IPS-18a (cell line): ENCODE data around the gene GAPVD1.

Source experiments
- H3K27ac ChIP-seq: one replicate; pipeline ENCODE4 v1.5.1; 2013; ENCODE audit warnings: low read length
- H3K27me3 ChIP-seq: one replicate; pipeline ENCODE4 v1.6.1; 2013; ENCODE audit warnings: mild to moderate bottlenecking, low read length; ENCODE audit not compliant: control insufficient read depth, insufficient read depth
- H3K36me3 ChIP-seq: one replicate; pipeline ENCODE4 v1.6.1; 2013; ENCODE audit warnings: low read depth, low read length; ENCODE audit not compliant: control insufficient read depth
- H3K4me1 ChIP-seq: one replicate; pipeline ENCODE4 v1.6.1; 2013; ENCODE audit warnings: low read depth, low read length; ENCODE audit not compliant: control insufficient read depth
- H3K4me3 ChIP-seq: one replicate; pipeline ENCODE4 v1.5.1; 2013; ENCODE audit warnings: low read length
- H3K9ac ChIP-seq: one replicate; pipeline ENCODE4 v1.6.1; 2013; ENCODE audit warnings: mild to moderate bottlenecking, low read length, moderate library complexity
- H3K9me3 ChIP-seq: one replicate; pipeline ENCODE4 v1.6.1; 2013; ENCODE audit warnings: low read depth, low read length; ENCODE audit not compliant: control insufficient read depth

Gene GAPVD1

GRCh38 chr9:125238127-125238914 is 23.3 kb upstream of the GAPVD1 start:
- H3K9me3 ChIP-seq, result no peaks in the 10 kb centered on the region
- peaks cover 12% of the 10 kb centered on the region for H3K4me1 ChIP-seq
- no peak overlapping the region for H3K9ac ChIP-seq
- H3K27me3 ChIP-seq, result no peaks in the 10 kb centered on the region
- peaks cover 48% of the 10 kb centered on the region for H3K36me3 ChIP-seq
- peak overlapping the region; percentile 2 for H3K4me3 ChIP-seq
- H3K27ac ChIP-seq, result no peak overlapping the region

GRCh38 chr9:125238915-125239446 is 22.6 kb upstream of the GAPVD1 start:
- Histone ChIP-seq H3K4me1 (peaks cover 12% of the 10 kb centered on the region), H3K4me3 (peak overlapping the region; percentile 100), H3K9me3 (no peaks in the 10 kb centered on the region), H3K9ac (no peak overlapping the region), H3K36me3 (peaks cover 48% of the 10 kb centered on the region), H3K27ac (no peak overlapping the region), H3K27me3 (no peaks in the 10 kb centered on the region)

GRCh38 chr9:125239631-125240597 is 21.7 kb upstream of the GAPVD1 start:
- no peaks in the 10 kb centered on the region for H3K9me3 ChIP-seq
- H3K4me1 ChIP-seq, result peaks cover 12% of the 10 kb centered on the region
- H3K27ac ChIP-seq, result no peak overlapping the region
- H3K27me3 ChIP-seq, result no peaks in the 10 kb centered on the region
- H3K4me3 ChIP-seq, result peak overlapping the region; percentile 100
- H3K9ac ChIP-seq, result peak overlapping the region; percentile 93
- peaks cover 48% of the 10 kb centered on the region for H3K36me3 ChIP-seq

GRCh38 chr9:125240649-125240999 is 21.0 kb upstream of the GAPVD1 start:
- Histone ChIP-seq H3K27me3 (no peaks in the 10 kb centered on the region), H3K4me3 (peak overlapping the region; percentile 100), H3K27ac (peak overlapping the region; percentile 78), H3K9ac (peak overlapping the region; percentile 93), H3K4me1 (peaks cover 12% of the 10 kb centered on the region), H3K36me3 (peaks cover 41% of the 10 kb centered on the region), H3K9me3 (no peaks in the 10 kb centered on the region)

- Histone ChIP-seq H3K36me3 (peaks cover 35% of the 10 kb centered on the region), H3K4me1 (peaks cover 12% of the 10 kb centered on the region), H3K27ac (peak within 1 kb of the TSS; percentile 83), H3K27me3 (no peaks in the 10 kb centered on the region), H3K9ac (peak within 1 kb of the TSS; percentile 93), H3K4me3 (peak within 1 kb of the TSS; percentile 100), H3K9me3 (no peaks in the 10 kb centered on the region)
Observed at GRCh38 chr9:125241000-125241862, 20.4 kb upstream of the GAPVD1 start, which contains the start of gene HSPA5. Gene HSPA5 (minus strand): TSS chr9:125241343. CDS start chr9:125241126, 217 bp downstream.

- peaks cover 26% of the 10 kb centered on the region for H3K36me3 ChIP-seq
- no peaks in the 10 kb centered on the region for H3K27me3 ChIP-seq
- H3K4me1 ChIP-seq, result peaks cover 12% of the 10 kb centered on the region
- H3K4me3 ChIP-seq, result peak overlapping the region; percentile 86
- H3K9ac ChIP-seq, result peak overlapping the region; percentile 89
- peak overlapping the region; percentile 83 for H3K27ac ChIP-seq
- H3K9me3 ChIP-seq, result no peaks in the 10 kb centered on the region
Observed at GRCh38 chr9:125241863-125242739, 19.5 kb upstream of the GAPVD1 start.

GRCh38 chr9:125243792-125244260 is 17.8 kb upstream of the GAPVD1 start:
- no peaks in the 10 kb centered on the region for H3K9me3 ChIP-seq
- H3K27ac ChIP-seq, result no peak overlapping the region
- no peaks in the 10 kb centered on the region for H3K27me3 ChIP-seq
- no peak overlapping the region for H3K9ac ChIP-seq
- no peak overlapping the region for H3K4me3 ChIP-seq
- H3K4me1 ChIP-seq, result peaks cover 12% of the 10 kb centered on the region
- peaks cover 9% of the 10 kb centered on the region for H3K36me3 ChIP-seq

- no peaks in the 10 kb centered on the region for H3K9me3 ChIP-seq
- no peak overlapping the region for H3K27ac ChIP-seq
- no peak overlapping the region for H3K9ac ChIP-seq
- no peaks in the 10 kb centered on the region for H3K27me3 ChIP-seq
- no peaks in the 10 kb centered on the region for H3K36me3 ChIP-seq
- H3K4me1 ChIP-seq, result no peaks in the 10 kb centered on the region
- no peak overlapping the region for H3K4me3 ChIP-seq
Observed at GRCh38 chr9:125246261-125246667, 15.4 kb upstream of the GAPVD1 start.

GRCh38 chr9:125254231-125254630 is 7.4 kb upstream of the GAPVD1 start:
- Histone ChIP-seq H3K36me3 (no peaks in the 10 kb centered on the region), H3K27ac (no peak overlapping the region), H3K27me3 (no peaks in the 10 kb centered on the region)

GRCh38 chr9:125255781-125256391 is 5.7 kb upstream of the GAPVD1 start:
- no peak overlapping the region for H3K4me3 ChIP-seq
- H3K27ac ChIP-seq, result no peak overlapping the region
- H3K36me3 ChIP-seq, result no peaks in the 10 kb centered on the region
- H3K9ac ChIP-seq, result no peak overlapping the region
- no peaks in the 10 kb centered on the region for H3K9me3 ChIP-seq
- no peaks in the 10 kb centered on the region for H3K4me1 ChIP-seq
- H3K27me3 ChIP-seq, result no peaks in the 10 kb centered on the region

More at GRCh38 chr9:125254231-125254630, 7.4 kb upstream of the GAPVD1 start:
- no peak overlapping the region for H3K9ac ChIP-seq
- no peaks in the 10 kb centered on the region for H3K4me1 ChIP-seq
- H3K9me3 ChIP-seq, result no peaks in the 10 kb centered on the region
- H3K4me3 ChIP-seq, result no peak overlapping the region
